Astrocyte (in vitro differentiated cells and primary cell): ENCODE measurements around the gene MRPS25. TPM values are rescaled to one million over a fixed set of nuclear protein-coding genes. Genes with fewer than 3 reads are reported as not detected.
A peak's percentile ranks its signal among the peaks of the same experiment; 100 is the strongest.

ENCODE experiments used
- DNase-seq: peaks from one replicate; pipeline ENCODE4 v3.0.0-alpha.2; 2010; ENCODE audit warnings: low read depth
- FAIRE-seq: peaks from 2 replicates; lab custom pipeline; 2011; peaks lifted over from hg19 to GRCh38; lab: Jason Lieb, UNC
- H2AFZ ChIP-seq: 2 replicates; pipeline ENCODE4 v1.6.0; 2012; ENCODE audit warnings: low read depth, low read length, inconsistent platforms
- H3K27ac ChIP-seq: 2 replicates; pipeline ENCODE4 v1.5.1; 2011; ENCODE audit warnings: low read depth, low read length, inconsistent platforms
- H3K27me3 ChIP-seq: 2 replicates; pipeline ENCODE4 v1.6.0; 2011; ENCODE audit warnings: low read length, inconsistent platforms; ENCODE audit not compliant: insufficient read depth
- H3K36me3 ChIP-seq: 2 replicates; pipeline ENCODE4 v1.5.1; 2011; ENCODE audit warnings: low read length, inconsistent platforms; ENCODE audit not compliant: insufficient read depth
- H3K4me1 ChIP-seq: 2 replicates; pipeline ENCODE4 v1.5.1; 2011; ENCODE audit warnings: low read length, inconsistent platforms; ENCODE audit not compliant: insufficient read depth
- H3K4me2 ChIP-seq: 2 replicates; pipeline ENCODE4 v1.6.0; 2012; ENCODE audit warnings: low read length, inconsistent platforms
- H3K4me3 ChIP-seq: 2 replicates; pipeline ENCODE4 v1.5.1; 2011; ENCODE audit warnings: low read depth, mild to moderate bottlenecking, low read length, inconsistent platforms; ENCODE audit not compliant: insufficient read depth
- H3K79me2 ChIP-seq: 2 replicates; pipeline ENCODE4 v1.6.0; 2012; ENCODE audit warnings: mild to moderate bottlenecking, low read length, inconsistent platforms; ENCODE audit not compliant: insufficient read depth
- H3K9ac ChIP-seq: 2 replicates; pipeline ENCODE4 v1.6.0; 2012; ENCODE audit warnings: mild to moderate bottlenecking, low read length, inconsistent platforms
- H3K9me3 ChIP-seq: 2 replicates; pipeline ENCODE4 v1.5.1; 2012; ENCODE audit warnings: low read depth, mild to moderate bottlenecking, low read length, inconsistent platforms; ENCODE audit not compliant: insufficient read depth
- H4K20me1 ChIP-seq: 2 replicates; pipeline ENCODE4 v1.6.0; 2012; ENCODE audit warnings: low read length, inconsistent platforms; ENCODE audit not compliant: insufficient read depth
- H3K27ac Mint-ChIP-seq: one replicate; pipeline ENCODE4 v1.8.0; 2021; ENCODE audit warnings: mild to moderate bottlenecking, mixed read lengths; ENCODE audit not compliant: unreplicated experiment
- H3K27me3 Mint-ChIP-seq: one replicate; pipeline ENCODE4 v1.8.0; 2021; ENCODE audit warnings: low read depth, mixed read lengths; ENCODE audit not compliant: unreplicated experiment
- H3K36me3 Mint-ChIP-seq: one replicate; pipeline ENCODE4 v1.8.0; 2021; ENCODE audit warnings: low read depth, mixed read lengths; ENCODE audit not compliant: unreplicated experiment
- H3K4me1 Mint-ChIP-seq: one replicate; pipeline ENCODE4 v1.8.0; 2021; ENCODE audit warnings: low read depth, mixed read lengths; ENCODE audit not compliant: unreplicated experiment
- H3K4me3 Mint-ChIP-seq: one replicate; pipeline ENCODE4 v1.8.0; 2021; ENCODE audit warnings: mild to moderate bottlenecking, moderate library complexity, mixed read lengths; ENCODE audit not compliant: unreplicated experiment
- H3K9me3 Mint-ChIP-seq: one replicate; pipeline ENCODE4 v1.8.0; 2021; ENCODE audit warnings: mild to moderate bottlenecking, mixed read lengths; ENCODE audit not compliant: unreplicated experiment
- EZH2 ChIP-seq: IDR thresholded peaks from 2 replicates; pipeline ENCODE4 v1.6.1; 2012; ENCODE audit warnings: mild to moderate bottlenecking, low read length, inconsistent platforms; ENCODE audit not compliant: insufficient read depth
- total RNA-seq: library from RNA; stranded (reverse); gene quantifications from 2 replicates; pipeline ENCODE4 v1.2.1, GENCODE V29; 2021
- TF ChIP-seq, protein P1 (sequence below): IDR thresholded peaks from 2 replicates; pipeline ENCODE4 v1.5.1; 2011; ENCODE audit warnings: low read depth, mild to moderate bottlenecking, inconsistent platforms, low read length, moderate library complexity; ENCODE audit not compliant: insufficient read depth

The MRPS25 gene
- total RNA-seq, 1 donor from 2014 or later, result 38.9 TPM

GRCh38 chr3:15015456-15015855 lies 49.7 kb downstream of the MRPS25 start:
- peaks cover 28% of the 10 kb centered on the region for H3K4me1 Mint-ChIP-seq
- Histone ChIP-seq H3K4me3 (no peak overlapping the region), H2AFZ (no peak overlapping the region), H3K9ac (no peak overlapping the region), H3K36me3 (peaks cover 20% of the 10 kb centered on the region), H3K9me3 (no peaks in the 10 kb centered on the region), H3K4me2 (no peak overlapping the region), H4K20me1 (peaks cover 16% of the 10 kb centered on the region), H3K79me2 (no peaks in the 10 kb centered on the region), H3K27ac (no peak overlapping the region), H3K4me1 (no peaks in the 10 kb centered on the region), H3K27me3 (no peaks in the 10 kb centered on the region)
- no peaks in the 10 kb centered on the region for H3K9me3 Mint-ChIP-seq
- DNase-seq (no peak), FAIRE-seq (no peak)
- TF ChIP-seq, protein P1, sequence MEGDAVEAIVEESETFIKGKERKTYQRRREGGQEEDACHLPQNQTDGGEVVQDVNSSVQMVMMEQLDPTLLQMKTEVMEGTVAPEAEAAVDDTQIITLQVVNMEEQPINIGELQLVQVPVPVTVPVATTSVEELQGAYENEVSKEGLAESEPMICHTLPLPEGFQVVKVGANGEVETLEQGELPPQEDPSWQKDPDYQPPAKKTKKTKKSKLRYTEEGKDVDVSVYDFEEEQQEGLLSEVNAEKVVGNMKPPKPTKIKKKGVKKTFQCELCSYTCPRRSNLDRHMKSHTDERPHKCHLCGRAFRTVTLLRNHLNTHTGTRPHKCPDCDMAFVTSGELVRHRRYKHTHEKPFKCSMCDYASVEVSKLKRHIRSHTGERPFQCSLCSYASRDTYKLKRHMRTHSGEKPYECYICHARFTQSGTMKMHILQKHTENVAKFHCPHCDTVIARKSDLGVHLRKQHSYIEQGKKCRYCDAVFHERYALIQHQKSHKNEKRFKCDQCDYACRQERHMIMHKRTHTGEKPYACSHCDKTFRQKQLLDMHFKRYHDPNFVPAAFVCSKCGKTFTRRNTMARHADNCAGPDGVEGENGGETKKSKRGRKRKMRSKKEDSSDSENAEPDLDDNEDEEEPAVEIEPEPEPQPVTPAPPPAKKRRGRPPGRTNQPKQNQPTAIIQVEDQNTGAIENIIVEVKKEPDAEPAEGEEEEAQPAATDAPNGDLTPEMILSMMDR, result no peak
- no peak for TF ChIP-seq EZH2
- H3K4me3 Mint-ChIP-seq, result no peak overlapping the region
- no peak overlapping the region for H3K27ac Mint-ChIP-seq
- H3K36me3 Mint-ChIP-seq, result peaks cover 35% of the 10 kb centered on the region
- no peaks in the 10 kb centered on the region for H3K27me3 Mint-ChIP-seq

DNA sequence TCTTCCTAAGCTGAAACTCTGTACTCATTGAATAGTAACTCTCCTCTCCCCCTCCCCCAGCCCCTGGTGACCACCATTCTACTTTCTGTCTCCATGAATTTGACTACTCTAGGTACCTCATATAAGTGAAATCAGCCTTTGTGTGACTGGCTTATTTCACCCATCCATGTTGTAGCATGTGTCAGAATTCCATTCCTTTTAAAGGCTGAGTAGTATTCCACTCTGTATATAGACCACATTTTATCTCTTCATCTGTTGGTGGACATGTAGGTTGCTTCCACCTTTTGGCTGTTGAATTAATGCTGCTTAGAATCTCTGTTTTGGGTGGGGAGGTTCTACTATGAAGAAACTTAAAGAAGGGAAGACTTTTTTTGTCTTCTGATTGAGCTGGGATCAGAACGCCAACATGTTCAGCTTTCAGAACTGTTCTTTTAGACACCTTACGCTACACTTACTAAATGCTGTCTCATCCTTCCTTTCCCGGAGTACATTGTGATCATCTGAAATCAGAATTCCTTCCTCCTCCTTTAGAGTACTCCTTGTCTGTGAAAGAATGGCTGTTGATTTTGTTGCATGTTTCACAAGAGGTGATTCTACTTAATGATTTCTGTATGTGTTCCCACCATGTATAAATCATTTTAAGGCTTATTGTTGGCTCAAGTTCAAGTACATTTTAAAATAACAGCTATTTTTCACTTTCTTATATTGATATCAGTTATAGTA lies 50.3 kb downstream of the MRPS25 start:
- no peaks in the 10 kb centered on the region for H3K27me3 Mint-ChIP-seq
- H3K4me1 Mint-ChIP-seq, result peaks cover 28% of the 10 kb centered on the region
- Histone ChIP-seq H3K79me2 (no peaks in the 10 kb centered on the region), H3K36me3 (peaks cover 20% of the 10 kb centered on the region), H3K4me2 (no peak overlapping the region), H3K27me3 (no peaks in the 10 kb centered on the region), H3K27ac (no peak overlapping the region), H3K4me3 (no peak overlapping the region), H3K4me1 (no peaks in the 10 kb centered on the region), H2AFZ (no peak overlapping the region), H3K9ac (no peak overlapping the region), H4K20me1 (peaks cover 19% of the 10 kb centered on the region), H3K9me3 (no peaks in the 10 kb centered on the region)
- no peak overlapping the region for H3K4me3 Mint-ChIP-seq
- peak overlapping the region; percentile 10 for H3K27ac Mint-ChIP-seq
- DNase-seq, result no peak
- H3K9me3 Mint-ChIP-seq, result no peaks in the 10 kb centered on the region
- peaks cover 35% of the 10 kb centered on the region for H3K36me3 Mint-ChIP-seq
- no peak for TF ChIP-seq EZH2
- TF ChIP-seq, protein P1, result no peak
- no peak for FAIRE-seq

DNA sequence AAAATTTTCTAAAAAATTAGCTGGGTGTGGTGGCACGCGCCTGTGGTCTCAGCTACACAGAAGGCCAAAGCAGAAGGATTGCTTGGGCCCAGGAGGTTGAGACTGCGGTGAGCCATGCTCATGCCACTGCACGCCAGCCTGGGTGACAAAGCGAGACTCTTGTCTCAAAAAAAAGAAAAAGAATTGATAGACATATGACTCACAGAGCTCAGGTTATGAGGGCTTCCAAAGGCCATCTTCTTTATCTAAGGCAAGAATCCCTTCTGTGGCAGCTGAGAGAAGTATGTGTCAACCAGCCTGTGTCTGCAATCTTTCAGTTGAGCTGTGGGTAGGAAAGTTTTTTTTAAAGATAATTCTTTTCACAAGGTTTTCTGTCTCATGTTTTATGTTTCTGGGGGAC lies 53.9 kb downstream of the MRPS25 start:
- H3K9me3 ChIP-seq, result no peaks in the 10 kb centered on the region
- H3K36me3 ChIP-seq, result peaks cover 11% of the 10 kb centered on the region
- H3K27ac Mint-ChIP-seq, result peak overlapping the region; percentile 83
- H3K9ac ChIP-seq, result no peak overlapping the region
- peak overlapping the region; percentile 5 for H3K4me3 Mint-ChIP-seq
- H3K27me3 ChIP-seq, result no peaks in the 10 kb centered on the region
- H3K36me3 Mint-ChIP-seq, result peaks cover 39% of the 10 kb centered on the region
- no peaks in the 10 kb centered on the region for H3K27me3 Mint-ChIP-seq
- peaks cover 24% of the 10 kb centered on the region for H4K20me1 ChIP-seq
- no peak overlapping the region for H3K4me2 ChIP-seq
- no peaks in the 10 kb centered on the region for H3K4me1 ChIP-seq
- H3K9me3 Mint-ChIP-seq, result no peaks in the 10 kb centered on the region
- TF ChIP-seq, protein P1, result no peak
- no peak for TF ChIP-seq EZH2
- peak; percentile 14 for DNase-seq
- no peak overlapping the region for H3K27ac ChIP-seq
- H2AFZ ChIP-seq, result no peak overlapping the region
- no peaks in the 10 kb centered on the region for H3K79me2 ChIP-seq
- H3K4me3 ChIP-seq, result no peak overlapping the region
- no peak for FAIRE-seq
- H3K4me1 Mint-ChIP-seq, result peaks cover 32% of the 10 kb centered on the region
